Osteoblast (primary cell): ENCODE measurements around the gene NAA10. TPM values are rescaled to one million over a fixed set of nuclear protein-coding genes. Genes with fewer than 3 reads are reported as not detected.

Experiments used
- DNase-seq: peaks from one replicate; pipeline ENCODE4 v3.0.0; 2011; ENCODE audit warnings: low spot score, mixed read lengths; ENCODE audit not compliant: insufficient read length; ENCODE audit errors: missing footprints
- H2AFZ ChIP-seq: 2 replicates; pipeline ENCODE4 v1.6.0; 2011; ENCODE audit warnings: mild to moderate bottlenecking, low read length
- H3K27ac ChIP-seq: 2 replicates; pipeline ENCODE4 v1.5.1; 2011; ENCODE audit warnings: mild to moderate bottlenecking, low read depth, low read length, moderate library complexity
- H3K27me3 ChIP-seq: 2 replicates; pipeline ENCODE4 v1.6.0; 2012; ENCODE audit warnings: mild to moderate bottlenecking, control low read depth, inconsistent platforms, low read length, moderate library complexity; ENCODE audit not compliant: insufficient read depth
- H3K36me3 ChIP-seq: 2 replicates; pipeline ENCODE4 v1.5.1; 2011; ENCODE audit warnings: mild to moderate bottlenecking, low read length, control low read depth, moderate library complexity; ENCODE audit not compliant: insufficient read depth
- H3K4me1 ChIP-seq: 2 replicates; pipeline ENCODE4 v1.5.1; 2011; ENCODE audit warnings: mild to moderate bottlenecking, low read length, control low read depth, moderate library complexity; ENCODE audit not compliant: insufficient read depth
- H3K4me2 ChIP-seq: 2 replicates; pipeline ENCODE4 v1.6.0; 2011; ENCODE audit warnings: mild to moderate bottlenecking, low read length; ENCODE audit not compliant: insufficient read depth
- H3K4me3 ChIP-seq: fragments of 200-600 bp; sonication (generic); 3 replicates; pipeline ENCODE4 v1.5.1; 2012; ENCODE audit warnings: mild to moderate bottlenecking, low read length, inconsistent platforms; ENCODE audit not compliant: insufficient read depth
- H3K79me2 ChIP-seq: 2 replicates; pipeline ENCODE4 v1.6.0; 2012; ENCODE audit warnings: mild to moderate bottlenecking, low read length, control low read depth, inconsistent platforms; ENCODE audit not compliant: insufficient read depth
- H3K9me3 ChIP-seq: 2 replicates; pipeline ENCODE4 v1.5.1; 2011; ENCODE audit warnings: low read depth, low read length, control low read depth
- H4K20me1 ChIP-seq: 2 replicates; pipeline ENCODE4 v1.6.0; 2012; ENCODE audit warnings: mild to moderate bottlenecking, low read length, control low read depth; ENCODE audit not compliant: insufficient read depth
- CTCF ChIP-seq: IDR thresholded peaks from 2 replicates; pipeline ENCODE4 v1.5.1; 2011; ENCODE audit warnings: mild to moderate bottlenecking, low read depth, low read length, moderate library complexity; ENCODE audit errors: extremely low read depth
- total RNA-seq: library from RNA; depleted of rRNA; stranded (reverse); fragments of >200 nt; gene quantifications from 2 replicates; pipeline ENCODE4 v1.2.3, GENCODE V29; 2012

The NAA10 gene
- total RNA-seq, 1 donor, result 43.4 TPM

DNA sequence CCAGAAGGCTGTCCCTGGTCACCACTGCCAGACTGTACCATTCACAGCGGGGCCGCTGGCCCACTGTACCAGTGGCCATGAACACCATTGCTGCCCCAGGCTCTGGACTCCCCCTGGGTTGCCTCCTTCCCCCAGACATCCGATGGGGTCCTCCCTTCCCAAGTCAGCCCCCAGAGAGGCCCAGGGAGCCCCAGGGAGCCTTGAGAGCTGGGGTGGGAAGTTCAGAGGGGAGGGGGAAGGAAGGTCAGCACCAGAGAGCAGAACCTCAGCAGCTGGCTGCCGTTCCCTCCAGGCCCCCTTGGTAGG, 8.3 kb downstream of the NAA10 start:
- Histone ChIP-seq H3K27ac (no peak overlapping the region), H3K9me3 (no peaks in the 10 kb centered on the region), H3K4me1 (peaks cover 2% of the 10 kb centered on the region), H3K27me3 (peaks cover 6% of the 10 kb centered on the region), H3K4me3 (no peak overlapping the region), H3K36me3 (peaks cover 13% of the 10 kb centered on the region), H3K79me2 (peaks cover 7% of the 10 kb centered on the region), H4K20me1 (peaks cover 20% of the 10 kb centered on the region), H2AFZ (no peak overlapping the region), H3K4me2 (peak overlapping the region; percentile 71)
- DNase-seq, result no peak
- no peak for TF ChIP-seq CTCF

GRCh38 chrX:153925739-153926551, 8.9 kb downstream of the NAA10 start, which contains the start of gene ARHGAP4:
ARHGAP4 (minus strand) TSS chrX:153926264; CDS start chrX:153926202, 62 bp downstream.
- Histone ChIP-seq H3K36me3 (peaks cover 7% of the 10 kb centered on the region), H3K4me2 (peak within 1 kb of the TSS; percentile 71), H4K20me1 (peaks cover 15% of the 10 kb centered on the region), H2AFZ (no peak within 1 kb of the TSS), H3K27me3 (peaks cover 10% of the 10 kb centered on the region), H3K4me3 (peak within 1 kb of the TSS; percentile 76), H3K79me2 (peaks cover 1% of the 10 kb centered on the region), H3K9me3 (no peaks in the 10 kb centered on the region), H3K27ac (no peak within 1 kb of the TSS), H3K4me1 (peaks cover 2% of the 10 kb centered on the region)
- no peak for DNase-seq
- no peak for TF ChIP-seq CTCF

- H3K9me3 ChIP-seq, result no peaks in the 10 kb centered on the region
- peaks cover 12% of the 10 kb centered on the region for H3K27me3 ChIP-seq
- no peak overlapping the region for H3K27ac ChIP-seq
- H3K4me1 ChIP-seq, result peaks cover 2% of the 10 kb centered on the region
- DNase-seq, result no peak
- no peak for TF ChIP-seq CTCF
- H3K4me2 ChIP-seq, result no peak overlapping the region
- H3K4me3 ChIP-seq, result no peak overlapping the region
- peaks cover 15% of the 10 kb centered on the region for H4K20me1 ChIP-seq
- H3K79me2 ChIP-seq, result no peaks in the 10 kb centered on the region
- no peak overlapping the region for H2AFZ ChIP-seq
- H3K36me3 ChIP-seq, result peaks cover 5% of the 10 kb centered on the region
Observed at GRCh38 chrX:153925387-153925738, 9.5 kb downstream of the NAA10 start.

DNA sequence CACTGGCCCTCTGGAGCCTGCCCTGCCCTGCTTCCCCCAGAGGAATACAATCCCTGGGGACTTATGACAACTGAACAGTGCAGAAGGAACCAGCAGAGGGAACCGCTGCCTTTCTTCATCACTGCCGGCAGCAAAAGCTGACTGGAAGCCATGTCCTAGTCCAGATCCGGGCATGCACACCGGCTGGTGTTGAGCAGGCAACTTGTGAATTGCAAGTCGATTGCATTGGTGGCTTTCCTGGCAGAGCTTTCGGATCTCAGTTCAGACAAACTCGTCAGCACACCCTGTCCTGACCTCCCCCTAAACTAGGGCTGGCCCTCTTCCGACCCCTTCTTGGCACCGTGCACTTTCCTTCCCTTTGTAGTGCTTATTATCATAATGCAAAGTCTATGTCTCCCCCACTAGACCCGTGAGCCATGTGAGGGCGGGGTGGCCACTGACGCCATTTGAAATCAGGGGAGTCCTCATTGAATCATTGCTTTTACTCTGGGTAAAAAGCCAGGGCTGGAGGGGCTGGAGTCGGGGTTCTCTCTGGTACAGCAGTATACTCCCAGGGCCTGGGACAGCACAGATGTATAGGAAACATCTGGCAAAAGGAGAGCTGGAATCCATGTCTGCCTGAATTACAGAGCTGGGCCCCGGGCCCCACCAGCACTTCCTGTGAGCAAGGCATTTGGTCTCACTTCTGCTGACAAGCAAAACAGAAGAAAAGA, 10.5 kb downstream of the NAA10 start:
- no peak for DNase-seq
- TF ChIP-seq CTCF, result no peak
- peaks cover 2% of the 10 kb centered on the region for H3K36me3 ChIP-seq
- no peak overlapping the region for H2AFZ ChIP-seq
- H3K4me1 ChIP-seq, result peaks cover 2% of the 10 kb centered on the region
- H3K27ac ChIP-seq, result no peak overlapping the region
- no peak overlapping the region for H3K4me3 ChIP-seq
- H3K4me2 ChIP-seq, result no peak overlapping the region
- H3K27me3 ChIP-seq, result peaks cover 12% of the 10 kb centered on the region
- no peaks in the 10 kb centered on the region for H3K9me3 ChIP-seq
- H3K79me2 ChIP-seq, result no peaks in the 10 kb centered on the region
- H4K20me1 ChIP-seq, result peaks cover 8% of the 10 kb centered on the region
